Islet precursor cell (in vitro differentiated cells): ENCODE results near the gene ITGB4.

ENCODE experiments used
- DNase-seq: peaks from one replicate; pipeline ENCODE4 v3.0.0-alpha.2; 2018

ITGB4 gene

GRCh38 chr17:75698659-75699058 is 22.6 kb upstream of the ITGB4 start:
- DNase-seq = no peak

GRCh38 chr17:75701288-75701687 is 20.0 kb upstream of the ITGB4 start:
- DNase-seq = no peak

GRCh38 chr17:75703191-75703590 is 18.1 kb upstream of the ITGB4 start:
- DNase-seq = peak; percentile 52

- DNase-seq = peak; percentile 52
Observed at GRCh38 chr17:75703591-75703990, 17.7 kb upstream of the ITGB4 start.

GRCh38 chr17:75704963-75705875 is 16.0 kb upstream of the ITGB4 start:
- DNase-seq = peak; percentile 47

- DNase-seq = peak; percentile 49
Observed at GRCh38 chr17:75706042-75706728, 15.1 kb upstream of the ITGB4 start.

GRCh38 chr17:75707079-75707571 is 14.1 kb upstream of the ITGB4 start:
- DNase-seq = no peak

GRCh38 chr17:75712446-75712845 is 8.8 kb upstream of the ITGB4 start:
- no peak for DNase-seq

GRCh38 chr17:75719732-75720131 is 1.5 kb upstream of the ITGB4 start:
- no peak for DNase-seq

- DNase-seq = no peak
Observed at GRCh38 chr17:75721463-75722011, 278 bp downstream of the ITGB4 start.

DNA sequence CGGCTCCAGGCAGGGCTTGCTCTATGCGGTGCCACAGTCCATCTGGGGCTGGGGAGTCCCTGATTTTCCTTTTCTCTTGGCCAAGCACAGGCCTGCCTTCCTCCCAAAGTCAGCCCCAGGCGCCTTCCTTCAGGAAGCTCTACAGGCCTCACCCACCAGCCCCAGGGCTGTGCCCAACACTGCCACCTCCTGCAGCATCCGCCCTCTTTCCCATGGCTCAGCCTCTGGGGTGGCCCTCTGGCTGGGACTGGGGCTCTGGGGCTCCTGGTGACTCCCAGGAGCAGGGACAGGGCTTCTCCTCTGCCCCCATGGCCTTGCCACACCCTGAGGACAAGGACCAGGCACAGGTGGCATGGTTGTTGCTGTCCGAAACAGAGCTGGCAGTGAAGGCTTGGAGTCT is 817 bp downstream of the ITGB4 start:
- DNase-seq = no peak

GRCh38 chr17:75722542-75723095 is 1.4 kb downstream of the ITGB4 start:
- no peak for DNase-seq

GRCh38 chr17:75723171-75723930 is 2.1 kb downstream of the ITGB4 start:
- peak; percentile 94 for DNase-seq

DNA sequence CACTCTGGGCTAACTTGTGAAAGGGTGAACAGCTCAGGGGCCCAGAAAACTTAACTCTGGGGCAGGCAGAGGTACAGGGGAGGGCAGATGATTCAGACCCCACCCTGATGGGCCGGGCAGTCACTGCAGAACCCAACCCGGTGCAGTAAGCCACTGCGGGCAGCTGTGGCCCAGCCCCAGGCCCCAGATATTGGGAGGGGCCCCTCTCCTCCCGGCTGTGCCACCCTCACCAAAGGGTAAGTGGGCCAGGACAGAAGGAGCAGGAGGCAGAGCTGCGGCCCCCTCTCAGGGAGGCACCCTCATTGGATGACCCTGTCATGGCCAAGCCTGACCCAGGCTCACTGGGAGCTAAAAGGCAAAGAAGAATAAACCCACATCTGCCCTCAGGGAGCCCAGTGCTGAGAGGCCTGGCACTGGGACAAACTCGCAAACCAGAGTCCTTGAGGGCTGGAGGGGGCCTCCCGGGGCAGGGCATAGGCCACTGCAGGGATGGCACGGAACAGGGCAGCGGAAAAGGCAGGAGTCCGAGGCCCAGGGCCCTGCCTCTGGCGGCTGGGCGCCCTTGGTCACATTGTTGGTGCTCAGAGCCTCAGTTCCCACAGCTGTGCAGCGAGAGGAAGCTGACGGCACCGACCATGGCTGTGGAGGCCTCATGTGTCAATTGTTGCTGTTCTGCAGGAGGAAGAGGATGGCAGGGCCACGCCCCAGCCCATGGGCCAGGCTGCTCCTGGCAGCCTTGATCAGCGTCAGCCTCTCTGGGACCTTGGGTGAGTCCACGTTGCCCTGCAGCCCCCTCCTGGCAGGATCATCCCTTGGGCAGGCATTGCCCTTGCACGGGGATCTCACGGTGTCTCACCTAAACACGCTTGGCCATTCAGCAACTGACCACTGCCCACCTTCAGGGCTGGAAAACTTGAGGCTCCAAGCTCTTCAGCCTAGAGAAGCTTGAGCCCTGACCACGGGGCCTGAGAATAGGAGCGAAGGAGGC is 3.1 kb downstream of the ITGB4 start:
- no peak for DNase-seq

- no peak for DNase-seq
Observed at GRCh38 chr17:75725504-75725903, 4.2 kb downstream of the ITGB4 start.

GRCh38 chr17:75727391-75727790 is 6.1 kb downstream of the ITGB4 start:
- no peak for DNase-seq

- no peak for DNase-seq
Observed at GRCh38 chr17:75729351-75729750, 8.1 kb downstream of the ITGB4 start.

DNA sequence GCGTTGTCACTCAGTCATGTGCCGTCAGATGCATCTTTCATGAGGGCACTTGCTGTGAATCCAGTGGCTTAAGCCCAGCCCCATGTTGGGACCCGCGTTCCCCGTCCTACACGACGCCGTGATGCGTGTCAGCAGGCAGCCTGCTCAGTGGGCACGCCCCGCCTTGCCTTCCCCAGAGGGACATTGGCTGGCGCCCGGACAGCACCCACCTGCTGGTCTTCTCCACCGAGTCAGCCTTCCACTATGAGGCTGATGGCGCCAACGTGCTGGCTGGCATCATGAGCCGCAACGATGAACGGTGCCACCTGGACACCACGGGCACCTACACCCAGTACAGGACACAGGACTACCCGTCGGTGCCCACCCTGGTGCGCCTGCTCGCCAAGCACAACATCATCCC is 8.8 kb downstream of the ITGB4 start:
- DNase-seq = no peak

- no peak for DNase-seq
Observed at GRCh38 chr17:75731086-75731715, 9.9 kb downstream of the ITGB4 start.

- no peak for DNase-seq
Observed at GRCh38 chr17:75731716-75732498, 10.6 kb downstream of the ITGB4 start.
